HG03378 (cell line): ENCODE data around the gene FGFR3.

Experiments
- ATAC-seq: cut with Tn5 transposase; IDR thresholded peaks from one replicate; pipeline ENCODE4 v1.9.1; 2021; ENCODE audit warnings: mild to moderate bottlenecking, moderate library complexity; ENCODE audit not compliant: unreplicated experiment

Gene FGFR3

GRCh38 chr4:1768367-1769034 lies 24.6 kb upstream of the FGFR3 start:
- no peak for ATAC-seq

- ATAC-seq = no peak
Observed at GRCh38 chr4:1769692-1770091, 23.4 kb upstream of the FGFR3 start.

GRCh38 chr4:1770245-1770644 lies 22.8 kb upstream of the FGFR3 start:
- ATAC-seq = no peak

- ATAC-seq = no peak
Observed at GRCh38 chr4:1770791-1771231, 22.3 kb upstream of the FGFR3 start.

GRCh38 chr4:1771555-1772305 lies 21.4 kb upstream of the FGFR3 start:
- ATAC-seq = no peak

GRCh38 chr4:1772853-1773538 lies 20.1 kb upstream of the FGFR3 start:
- no peak for ATAC-seq

GRCh38 chr4:1773754-1774153 lies 19.3 kb upstream of the FGFR3 start:
- no peak for ATAC-seq

GRCh38 chr4:1775731-1776500 lies 17.2 kb upstream of the FGFR3 start:
- ATAC-seq = no peak

- no peak for ATAC-seq
Observed at GRCh38 chr4:1776521-1777161, 16.5 kb upstream of the FGFR3 start.

GRCh38 chr4:1777822-1778641 lies 15.1 kb upstream of the FGFR3 start:
- no peak for ATAC-seq

GRCh38 chr4:1778642-1779392 lies 14.3 kb upstream of the FGFR3 start:
- no peak for ATAC-seq

- ATAC-seq = no peak
Observed at GRCh38 chr4:1779588-1780382, 13.3 kb upstream of the FGFR3 start.

GRCh38 chr4:1780435-1780834 lies 12.7 kb upstream of the FGFR3 start:
- ATAC-seq = no peak

GRCh38 chr4:1783015-1783414 lies 10.1 kb upstream of the FGFR3 start:
- no peak for ATAC-seq

GRCh38 chr4:1783970-1784369 lies 9.1 kb upstream of the FGFR3 start:
- no peak for ATAC-seq

- no peak for ATAC-seq
Observed at GRCh38 chr4:1784395-1784788, 8.7 kb upstream of the FGFR3 start.

GRCh38 chr4:1784789-1785591 lies 8.1 kb upstream of the FGFR3 start:
- no peak for ATAC-seq

GRCh38 chr4:1785592-1785991 lies 7.5 kb upstream of the FGFR3 start:
- ATAC-seq = no peak
